HuH-7.5 (cell line): ENCODE data around the gene CPSF7.

Source experiments
- DNase-seq: peaks from one replicate; pipeline ENCODE4 v3.0.0; 2011; ENCODE audit warnings: low spot score

Gene CPSF7

GRCh38 chr11:61354208-61354607 is 75.6 kb downstream of the CPSF7 start:
- no peak for DNase-seq

- DNase-seq, result no peak
Observed at GRCh38 chr11:61353131-61354067, 76.4 kb downstream of the CPSF7 start.
